Psoas muscle (tissue), 8 donors: Measurements from ENCODE around the gene SFI1. TPM values are rescaled to one million over a fixed set of nuclear protein-coding genes. Genes with fewer than 3 reads are reported as not detected.

Source experiments
- ATAC-seq, 4 donors: fragments of 200-7000 bp; cut with Tn5 transposase; one replicate each; pipeline ENCODE4 v1.9.1; 2020; ENCODE audit warnings: moderate library complexity in 3 of 4, mild to moderate bottlenecking in 2 of 4
- DNase-seq, 2 donors: peaks; one replicate each; pipeline ENCODE4 v3.0.0-alpha.2; 2020
- H3K27ac ChIP-seq: fragments of 200-600 bp; one replicate; pipeline ENCODE4 v1.8.0; 2022
- H3K27me3 ChIP-seq, 3 donors: fragments of 200-600 bp in 1 of 3; one replicate each; pipeline versions ENCODE4 v1.6.1 to v1.8.0; 2013 to 2022; ENCODE audit warnings: low read length in 2 of 3, mild to moderate bottlenecking in 2 of 3, moderate library complexity in 1 of 3; ENCODE audit not compliant: insufficient read depth in 3 of 3
- H3K36me3 ChIP-seq, 2 donors: fragments of 200-600 bp in 1 of 2; one replicate each; pipeline versions ENCODE4 v1.6.1 to v1.8.0; 2013 to 2022; ENCODE audit warnings: low read depth in 1 of 2, mild to moderate bottlenecking in 1 of 2, moderate library complexity in 1 of 2; ENCODE audit not compliant: insufficient read depth in 1 of 2
- H3K4me1 ChIP-seq: fragments of 200-600 bp; one replicate; pipeline ENCODE4 v1.8.0; 2022
- H3K4me3 ChIP-seq: fragments of 200-600 bp; one replicate; pipeline ENCODE4 v1.8.0; 2022; ENCODE audit warnings: mild to moderate bottlenecking
- H3K9me3 ChIP-seq: fragments of 200-600 bp; one replicate; pipeline ENCODE4 v1.8.0; 2022
- WGBS, 3 donors: extraction: QIAGEN DNeasy Blood & Tissue Kit; methylation state at CpG; one replicate each; pipeline versions ENCODE4 v1.1.6 to v1.1.7; 2013; 5-methylcytosine and 5-hydroxymethylcytosine counted together
- intact Hi-C, 2 donors: fragments of 100-400 bp; cut with DNase I; formaldehyde crosslinking; loops; one replicate each; pipeline versions ENCODE4 v1.11.0 to v1.14.2; 2022
- polyA plus RNA-seq, 3 donors: library from polyadenylated mRNA; stranded (reverse); fragments of 200-250 nt; gene quantifications; one replicate each; pipeline ENCODE4 v1.2.3, GENCODE V29; 2013
- total RNA-seq, 4 donors: library from RNA; stranded (reverse); fragmentation: NEBNext Ultra II Directional in 2 of 4; extraction: Animal tissue kit (Norgen Biotek cat#: 25700) in 2 of 4; gene quantifications; one replicate each; pipeline versions ENCODE4 v1.2.1 to v1.2.4, GENCODE V29; 2021 to 2023
- TF ChIP-seq, protein P1 (sequence below): fragments of 200-600 bp; IDR thresholded peaks from one replicate; pipeline ENCODE4 v1.8.0; 2022; ENCODE audit warnings: antibody characterized with exemption
- donor health status: healthy with polysubstance abuse.
- donor health status: DM: no; HTN: no; CAD: no; lungs with moderate emphysema.
- donor health status: Bipolar disorder and iron deficiency.
- donor health status: healthy.
- donor health status: DM: yes; HTN: yes; CAD: no.
- donor health status: DM: no; HTN: no; CAD: no.
- donor health status: DM: no; HTN: no; CAD: no.
- donor health status: DM: yes; HTN: yes; CAD: no.

Gene SFI1
- total and polyA plus RNA-seq, 7 donors = 1.5 to 8.6 (median 3.9) TPM

DNA sequence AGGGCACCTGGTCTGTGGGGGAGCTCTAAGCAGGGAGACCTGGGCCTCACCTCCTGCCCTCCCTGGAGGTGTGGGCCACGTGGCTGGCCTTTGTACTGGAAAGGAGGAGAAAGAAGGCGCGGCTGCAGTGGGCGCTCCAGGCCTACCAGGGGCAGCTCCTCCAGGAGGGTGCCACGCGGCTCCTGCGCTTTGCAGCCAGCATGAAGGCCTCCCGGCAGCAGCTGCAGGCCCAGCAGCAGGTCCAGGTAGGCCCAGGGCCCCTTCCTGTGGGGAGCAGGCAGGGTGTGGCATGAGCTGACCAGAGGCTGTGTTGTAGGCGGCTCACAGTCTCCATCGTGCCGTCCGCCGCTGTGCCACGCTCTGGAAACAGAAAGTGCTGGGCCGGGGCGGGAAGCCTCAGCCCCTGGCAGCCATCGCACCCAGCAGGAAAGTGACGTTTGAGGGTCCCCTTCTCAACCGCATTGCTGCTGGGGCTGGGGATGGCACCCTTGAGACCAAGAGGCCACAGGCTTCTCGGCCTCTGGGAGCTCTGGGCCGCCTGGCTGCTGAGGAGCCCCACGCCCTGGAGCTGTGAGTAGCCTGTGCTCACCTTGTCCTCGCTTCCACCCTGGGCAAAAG, 117.1 kb downstream of the SFI1 start:
- Histone ChIP-seq H3K27ac (no peak overlapping the region), H3K9me3 (no peaks in the 10 kb centered on the region), H3K4me1 (no peaks in the 10 kb centered on the region), H3K36me3 (peaks cover 0 to 9% of the 10 kb centered on the region in 2 donors), H3K27me3 (no peaks in the 10 kb centered on the region), H3K4me3 (no peak overlapping the region)
- ATAC-seq (no peak), DNase-seq (no peak)
- TF ChIP-seq, protein P1, sequence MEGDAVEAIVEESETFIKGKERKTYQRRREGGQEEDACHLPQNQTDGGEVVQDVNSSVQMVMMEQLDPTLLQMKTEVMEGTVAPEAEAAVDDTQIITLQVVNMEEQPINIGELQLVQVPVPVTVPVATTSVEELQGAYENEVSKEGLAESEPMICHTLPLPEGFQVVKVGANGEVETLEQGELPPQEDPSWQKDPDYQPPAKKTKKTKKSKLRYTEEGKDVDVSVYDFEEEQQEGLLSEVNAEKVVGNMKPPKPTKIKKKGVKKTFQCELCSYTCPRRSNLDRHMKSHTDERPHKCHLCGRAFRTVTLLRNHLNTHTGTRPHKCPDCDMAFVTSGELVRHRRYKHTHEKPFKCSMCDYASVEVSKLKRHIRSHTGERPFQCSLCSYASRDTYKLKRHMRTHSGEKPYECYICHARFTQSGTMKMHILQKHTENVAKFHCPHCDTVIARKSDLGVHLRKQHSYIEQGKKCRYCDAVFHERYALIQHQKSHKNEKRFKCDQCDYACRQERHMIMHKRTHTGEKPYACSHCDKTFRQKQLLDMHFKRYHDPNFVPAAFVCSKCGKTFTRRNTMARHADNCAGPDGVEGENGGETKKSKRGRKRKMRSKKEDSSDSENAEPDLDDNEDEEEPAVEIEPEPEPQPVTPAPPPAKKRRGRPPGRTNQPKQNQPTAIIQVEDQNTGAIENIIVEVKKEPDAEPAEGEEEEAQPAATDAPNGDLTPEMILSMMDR = no peak
- intact Hi-C loops = no loop called here
- 86 to 90% (median 89%) methylated on average over 20 to 23 of the region's 23 CpGs for WGBS, 3 donors

DNA sequence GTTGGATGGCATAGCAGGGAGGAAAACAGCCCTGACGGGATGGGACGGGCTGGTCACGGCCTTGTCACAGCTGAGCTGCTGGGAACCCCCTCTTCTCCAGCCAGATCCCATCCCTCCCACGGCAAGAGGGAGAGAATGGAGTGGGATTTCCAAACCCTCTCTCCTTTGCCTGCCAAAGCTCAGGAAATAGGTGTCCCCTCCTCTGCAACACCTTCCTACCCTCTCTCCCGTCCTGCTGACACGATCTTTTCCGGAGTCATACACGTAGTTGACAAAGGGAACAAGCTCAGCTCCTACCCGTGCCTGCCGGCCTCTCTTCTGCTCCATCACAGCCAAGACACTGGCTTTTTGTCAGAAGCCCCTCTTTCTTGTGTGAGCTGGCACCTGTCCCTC, 117.6 kb downstream of the SFI1 start:
- Histone ChIP-seq H3K4me3 (no peak overlapping the region), H3K27me3 (no peaks in the 10 kb centered on the region), H3K9me3 (no peaks in the 10 kb centered on the region), H3K4me1 (no peaks in the 10 kb centered on the region), H3K36me3 (peaks cover 0 to 14% of the 10 kb centered on the region in 2 donors), H3K27ac (no peak overlapping the region)
- ATAC-seq (no peak), DNase-seq (no peak)
- 64 to 70% (median 64%) methylated on average over 10 of the region's 10 CpGs for WGBS, 3 donors
- intact Hi-C loops = no loop called here
- TF ChIP-seq, protein P1 = no peak

DNA sequence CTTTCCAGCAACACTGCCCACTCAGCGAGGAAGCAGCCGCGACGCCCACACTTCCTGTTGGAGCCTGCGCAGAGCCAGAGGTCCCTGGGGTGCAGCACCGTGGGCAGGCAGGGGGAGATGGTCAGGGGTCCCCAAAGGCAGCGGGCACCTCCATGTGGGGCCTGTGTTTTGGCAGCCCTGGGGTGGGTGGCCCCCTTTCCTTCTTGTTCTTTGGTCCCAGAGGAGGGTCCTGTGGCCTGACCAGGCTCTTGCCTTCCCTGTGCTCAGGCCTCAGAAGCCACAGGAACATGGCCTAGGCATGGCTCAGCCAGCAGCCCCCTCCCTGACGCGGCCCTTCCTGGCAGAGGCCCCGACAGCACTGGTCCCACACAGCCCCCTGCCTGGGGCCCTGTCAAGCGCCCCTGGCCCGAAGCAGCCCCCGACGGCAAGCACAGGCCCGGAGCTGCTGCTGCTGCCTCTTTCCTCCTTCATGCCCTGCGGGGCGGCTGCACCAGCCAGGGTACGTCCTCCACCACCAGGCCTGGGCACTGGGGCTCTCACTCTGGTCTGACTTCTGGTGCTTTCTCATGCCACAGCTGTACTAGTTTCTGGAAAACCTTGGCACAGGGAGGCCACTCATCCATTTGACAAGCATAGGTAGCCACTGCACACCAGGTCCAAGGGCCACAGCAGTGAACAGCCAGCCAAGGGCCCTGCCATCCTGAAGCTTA, 118.6 kb downstream of the SFI1 start:
- ATAC-seq = peak in 1 of 4 donors; percentile 13
- Histone ChIP-seq H3K4me1 (no peaks in the 10 kb centered on the region), H3K27ac (no peak overlapping the region), H3K27me3 (no peaks in the 10 kb centered on the region), H3K4me3 (no peak overlapping the region), H3K36me3 (peaks cover 0 to 24% of the 10 kb centered on the region in 2 donors), H3K9me3 (no peaks in the 10 kb centered on the region)
- TF ChIP-seq, protein P1 = no peak
- intact Hi-C loops = no loop called here
- WGBS, 3 donors = 75 to 76% (median 75%) methylated on average over 18 of the region's 18 CpGs
- peak in 1 of 2 donors; percentile 42 for DNase-seq

- H3K4me1 ChIP-seq = no peaks in the 10 kb centered on the region
- no peak for ATAC-seq
- 56 to 65% (median 64%) methylated on average over 4 of the region's 4 CpGs for WGBS, 3 donors
- H3K27me3 ChIP-seq = no peaks in the 10 kb centered on the region
- TF ChIP-seq, protein P1 = no peak
- no peak overlapping the region for H3K4me3 ChIP-seq
- intact Hi-C loops = no loop called here
- no peak overlapping the region for H3K27ac ChIP-seq
- H3K36me3 ChIP-seq = peaks cover 0 to 30% of the 10 kb centered on the region in 2 donors
- no peak for DNase-seq
- H3K9me3 ChIP-seq = no peaks in the 10 kb centered on the region
Observed at GRCh38 chr22:31615491-31615860, 119.1 kb downstream of the SFI1 start.
